NCI-H187 treated with DMSO at 0.1 percent for 48 hours (cell line): ENCODE data around the gene DLGAP1.

ENCODE experiments used
- DNase-seq: peaks from one replicate; lab custom pipeline; 2025; lab: John Stamatoyannopoulos, UW

Gene DLGAP1

GRCh38 chr18:3993941-3994687 is 461.0 kb downstream of the DLGAP1 start:
- DNase-seq = peak; percentile 60

GRCh38 chr18:3985664-3986063 is 469.4 kb downstream of the DLGAP1 start:
- DNase-seq = no peak

- DNase-seq = no peak
Observed at GRCh38 chr18:3985020-3985419, 470.1 kb downstream of the DLGAP1 start.

- DNase-seq = no peak
Observed at GRCh38 chr18:3984163-3984757, 470.8 kb downstream of the DLGAP1 start.

- peak; percentile 35 for DNase-seq
Observed at GRCh38 chr18:3983351-3983969, 471.6 kb downstream of the DLGAP1 start.

- no peak for DNase-seq
Observed at GRCh38 chr18:3982541-3982940, 472.6 kb downstream of the DLGAP1 start.

GRCh38 chr18:3979024-3979423 is 476.1 kb downstream of the DLGAP1 start:
- no peak for DNase-seq

GRCh38 chr18:3973191-3973850 is 481.8 kb downstream of the DLGAP1 start:
- DNase-seq = no peak

GRCh38 chr18:3972291-3972930 is 482.7 kb downstream of the DLGAP1 start:
- DNase-seq = no peak

GRCh38 chr18:3970929-3971328 is 484.2 kb downstream of the DLGAP1 start:
- DNase-seq = no peak

- DNase-seq = no peak
Observed at GRCh38 chr18:3967359-3968180, 487.5 kb downstream of the DLGAP1 start.

GRCh38 chr18:3966642-3967358 is 488.3 kb downstream of the DLGAP1 start:
- DNase-seq = no peak

GRCh38 chr18:3966246-3966641 is 488.9 kb downstream of the DLGAP1 start:
- no peak for DNase-seq

GRCh38 chr18:3960977-3961376 is 494.1 kb downstream of the DLGAP1 start:
- DNase-seq = no peak

- no peak for DNase-seq
Observed at GRCh38 chr18:3960142-3960541, 495.0 kb downstream of the DLGAP1 start.

- no peak for DNase-seq
Observed at GRCh38 chr18:3952031-3952430, 503.1 kb downstream of the DLGAP1 start.

GRCh38 chr18:3950668-3951404 is 504.3 kb downstream of the DLGAP1 start:
- no peak for DNase-seq

GRCh38 chr18:3948958-3949357 is 506.1 kb downstream of the DLGAP1 start:
- no peak for DNase-seq

- DNase-seq = no peak
Observed at GRCh38 chr18:3947383-3947782, 507.7 kb downstream of the DLGAP1 start.

- no peak for DNase-seq
Observed at GRCh38 chr18:3935305-3935704, 519.8 kb downstream of the DLGAP1 start.
